Transverse colon (tissue), 3 donors: Measurements from ENCODE around the gene MCTP2.

Experiments
- CTCF ChIP-seq, 5 experiments: fragments of 200-600 bp in 3 of 5; fragments of 450-650 bp in 2 of 5; sonication (generic) in 3 of 5; IDR thresholded peaks; 1 replicate in 2 of 5; 2 replicates in 3 of 5; pipeline ENCODE4 v1.5.1; 2016 to 2017; ENCODE audit warnings: antibody characterized with exemption in 5 of 5, inconsistent platforms in 3 of 5, mild to moderate bottlenecking in 2 of 5, moderate library complexity in 1 of 5
- EP300 ChIP-seq: sonication (generic); formaldehyde crosslinking; IDR thresholded peaks from one replicate; pipeline ENCODE4 v1.6.1; 2017; ENCODE audit warnings: antibody characterized with exemption, low read depth
- POLR2A ChIP-seq: fragments of 450-650 bp; IDR thresholded peaks from one replicate; pipeline ENCODE4 v1.6.1; 2016; ENCODE audit warnings: antibody characterized with exemption, mild to moderate bottlenecking, moderate library complexity

- no peak for TF ChIP-seq CTCF (IDR thresholded peaks at IDR 0.05)
- TF ChIP-seq POLR2A = no peak
- no peak for TF ChIP-seq EP300
These were observed 149.4 kb downstream of the MCTP2 start for GRCh38 chr15:94380798-94381197.
